H9 (cell line): Measurements from ENCODE around the gene TMEM132D. TPM values are rescaled to one million over a fixed set of nuclear protein-coding genes. Genes with fewer than 3 reads are reported as not detected.

ENCODE experiments used
- DNase-seq: peaks from one replicate; pipeline ENCODE4 v3.0.0-alpha.2; 2017
- H2AFZ ChIP-seq: one replicate; pipeline ENCODE4 v1.6.1; 2013; ENCODE audit warnings: mild to moderate bottlenecking, low read length, control low read depth, moderate library complexity
- H2AK5ac ChIP-seq: 2 replicates; pipeline ENCODE4 v1.6.1; 2013; ENCODE audit warnings: low read length, control low read depth, mixed read lengths; ENCODE audit not compliant: insufficient read length
- H2BK120ac ChIP-seq: one replicate; pipeline ENCODE4 v1.6.1; 2013; ENCODE audit warnings: low read depth, mild to moderate bottlenecking, low read length, control low read depth, inconsistent platforms; ENCODE audit not compliant: poor library complexity, severe bottlenecking
- H2BK12ac ChIP-seq: 2 replicates; pipeline ENCODE4 v1.6.1; 2013; ENCODE audit warnings: low read length, control low read depth, mixed read lengths, low read depth; ENCODE audit not compliant: insufficient read length
- H2BK15ac ChIP-seq: 2 replicates; pipeline ENCODE4 v1.6.1; 2013; ENCODE audit warnings: low read depth, low read length, control low read depth
- H2BK20ac ChIP-seq: one replicate; pipeline ENCODE4 v1.6.1; 2013; ENCODE audit warnings: low read depth, mild to moderate bottlenecking, low read length, control low read depth, inconsistent platforms; ENCODE audit not compliant: poor library complexity, severe bottlenecking
- H2BK5ac ChIP-seq: 2 replicates; pipeline ENCODE4 v1.6.1; 2013; ENCODE audit warnings: low read length, control low read depth, mixed read lengths; ENCODE audit not compliant: insufficient read length
- H3K14ac ChIP-seq: 2 replicates; pipeline ENCODE4 v1.6.1; 2013; ENCODE audit warnings: low read length, control low read depth; ENCODE audit not compliant: insufficient read depth
- H3K18ac ChIP-seq: 2 replicates; pipeline ENCODE4 v1.6.1; 2013; ENCODE audit warnings: low read depth, mild to moderate bottlenecking, mixed read lengths, low read length, control low read depth; ENCODE audit not compliant: insufficient read length
- H3K23ac ChIP-seq: 2 replicates; pipeline ENCODE4 v1.6.1; 2013; ENCODE audit warnings: low read length, control low read depth, mixed read lengths, low read depth; ENCODE audit not compliant: insufficient read length
- H3K23me2 ChIP-seq: 2 replicates; pipeline ENCODE4 v1.6.1; 2013; ENCODE audit warnings: low read depth, mild to moderate bottlenecking, mixed read lengths, low read length, control low read depth; ENCODE audit not compliant: insufficient read length, poor library complexity, severe bottlenecking
- H3K27ac ChIP-seq: 2 replicates; pipeline ENCODE4 v1.5.1; 2013; ENCODE audit warnings: low read length, control low read depth, mixed read lengths, low read depth; ENCODE audit not compliant: insufficient read length
- H3K27me3 ChIP-seq: 2 replicates; pipeline ENCODE4 v1.6.1; 2013; ENCODE audit warnings: low read length, control low read depth, inconsistent platforms; ENCODE audit not compliant: insufficient read depth
- H3K4ac ChIP-seq: 2 replicates; pipeline ENCODE4 v1.6.1; 2013; ENCODE audit warnings: low read depth, mild to moderate bottlenecking, control low read depth, inconsistent platforms, low read length, moderate library complexity
- H3K4me1 ChIP-seq: 2 replicates; pipeline ENCODE4 v1.6.1; 2013; ENCODE audit warnings: low read length, control low read depth, inconsistent platforms; ENCODE audit not compliant: insufficient read depth
- H3K4me2 ChIP-seq: 2 replicates; pipeline ENCODE4 v1.6.1; 2013; ENCODE audit warnings: low read length, control low read depth, mixed read lengths; ENCODE audit not compliant: insufficient read length, insufficient read depth
- H3K56ac ChIP-seq: 2 replicates; pipeline ENCODE4 v1.6.1; 2013; ENCODE audit warnings: low read depth, mild to moderate bottlenecking, mixed read lengths, low read length, control low read depth; ENCODE audit not compliant: insufficient read length
- H3K79me1 ChIP-seq: 2 replicates; pipeline ENCODE4 v1.6.1; 2013; ENCODE audit warnings: low read depth, mild to moderate bottlenecking, moderate library complexity, low read length, control low read depth, inconsistent platforms; ENCODE audit not compliant: insufficient read depth, poor library complexity, severe bottlenecking
- H3K79me2 ChIP-seq: 2 replicates; pipeline ENCODE4 v1.6.1; 2013; ENCODE audit warnings: low read length, control low read depth, inconsistent platforms; ENCODE audit not compliant: insufficient read depth
- H3K9ac ChIP-seq: 2 replicates; pipeline ENCODE4 v1.6.1; 2013; ENCODE audit warnings: low read length, control low read depth, mixed read lengths; ENCODE audit not compliant: insufficient read length; ENCODE audit errors: extremely low read depth
- H3K9me3 ChIP-seq: one replicate; pipeline ENCODE4 v1.6.1; 2013; ENCODE audit warnings: low read depth, low read length, inconsistent platforms; ENCODE audit not compliant: control insufficient read depth
- H3T11ph ChIP-seq: one replicate; pipeline ENCODE4 v1.6.1; 2013; ENCODE audit warnings: mild to moderate bottlenecking, low read length, control low read depth, inconsistent platforms
- H4K20me1 ChIP-seq: one replicate; pipeline ENCODE4 v1.6.1; 2013; ENCODE audit not compliant: control insufficient read depth, insufficient read length, insufficient read depth
- H4K5ac ChIP-seq: 2 replicates; pipeline ENCODE4 v1.6.1; 2013; ENCODE audit warnings: low read depth, mild to moderate bottlenecking, mixed read lengths, low read length, control low read depth; ENCODE audit not compliant: insufficient read length
- H4K8ac ChIP-seq: replicated peaks from 2 replicates; pipeline ENCODE4 v1.6.1; 2013; ENCODE audit warnings: low read length, control low read depth, mixed read lengths, low read depth; ENCODE audit not compliant: insufficient read length
- H4K91ac ChIP-seq: 2 replicates; pipeline ENCODE4 v1.6.1; 2013; ENCODE audit warnings: low read depth, mild to moderate bottlenecking, moderate library complexity, mixed read lengths, low read length, control low read depth; ENCODE audit not compliant: insufficient read length
- H3K27ac Mint-ChIP-seq, 3 experiments: 2 replicates in 2 of 3; 3 replicates in 1 of 3; pipeline ENCODE4 v1.8.0; 2020 to 2021; ENCODE audit warnings: mixed read lengths in 3 of 3, mild to moderate bottlenecking in 1 of 3, moderate library complexity in 1 of 3
- H3K27me3 Mint-ChIP-seq: 2 replicates; pipeline ENCODE4 v1.8.0; 2021; ENCODE audit warnings: low read depth, mild to moderate bottlenecking, moderate library complexity, mixed read lengths
- H3K36me3 Mint-ChIP-seq, 3 experiments: 2 replicates in 2 of 3; 3 replicates in 1 of 3; pipeline ENCODE4 v1.8.0; 2020 to 2021; ENCODE audit warnings: low read depth in 3 of 3, mixed read lengths in 3 of 3; ENCODE audit not compliant: insufficient read depth in 1 of 3
- H3K4me1 Mint-ChIP-seq, 2 experiments: 2 replicates each; pipeline ENCODE4 v1.8.0; 2020; ENCODE audit warnings: mixed read lengths in 2 of 2
- H3K4me3 Mint-ChIP-seq, 2 experiments: 2 replicates in 1 of 2; 3 replicates in 1 of 2; pipeline ENCODE4 v1.8.0; 2020 to 2021; ENCODE audit warnings: mild to moderate bottlenecking in 2 of 2, mixed read lengths in 2 of 2, moderate library complexity in 1 of 2
- H3K9me3 Mint-ChIP-seq, 2 experiments: 2 replicates in 1 of 2; 3 replicates in 1 of 2; pipeline ENCODE4 v1.8.0; 2020; ENCODE audit warnings: mild to moderate bottlenecking in 2 of 2, mixed read lengths in 2 of 2, moderate library complexity in 1 of 2
- CTCF ChIP-seq: fragments of 200-600 bp; sonication (generic); conservative IDR thresholded peaks from 3 replicates; pipeline ENCODE4 v1.8.0; 2021; ENCODE audit warnings: antibody characterized with exemption, mild to moderate bottlenecking
- WGBS: extraction: QIAGEN DNeasy Blood & Tissue Kit; methylation state at CpG from one replicate; pipeline ENCODE4 v1.1.7; 2013; ENCODE audit warnings: missing lambda C conversion rate, low lambda C conversion rate, mixed read lengths; ENCODE audit not compliant: insufficient read length; ENCODE audit errors: extremely low coverage; 5-methylcytosine and 5-hydroxymethylcytosine counted together
- total RNA-seq: library from RNA; stranded (reverse); gene quantifications from 2 replicates; pipeline ENCODE4 v1.2.1, GENCODE V29; 2021

The TMEM132D gene
- total RNA-seq, 1 experiment from 2014 or later: 6.1 TPM

GRCh38 chr12:129885287-129885686 is 18.5 kb downstream of the TMEM132D start:
- H3K56ac ChIP-seq: no peak overlapping the region
- no peaks in the 10 kb centered on the region for H4K20me1 ChIP-seq
- WGBS: no CpG with 5 or more reads among the region's 3 CpGs
- H3K36me3 Mint-ChIP-seq: peaks cover 1 to 9% (median 3%) of the 10 kb centered on the region in 3 experiments; a peak in 5 of 7 replicates
- H3K79me1 ChIP-seq: no peaks in the 10 kb centered on the region
- no peak overlapping the region for H2AFZ ChIP-seq
- no peak for DNase-seq
- no peaks in the 10 kb centered on the region for H3K23me2 ChIP-seq
- H2BK12ac ChIP-seq: no peak overlapping the region
- H3K9me3 Mint-ChIP-seq: peaks cover 0 to under 1% of the 10 kb centered on the region in 2 experiments; a peak in 1 of 5 replicates
- no peak overlapping the region for H3K14ac ChIP-seq
- peaks cover 2% of the 10 kb centered on the region; the same call in 1 of the 2 replicates for H3K79me2 ChIP-seq
- no peak overlapping the region for H3K23ac ChIP-seq
- H2BK5ac ChIP-seq: no peak overlapping the region
- H2BK120ac ChIP-seq: no peak overlapping the region
- H4K5ac ChIP-seq: no peak overlapping the region
- H3K4me2 ChIP-seq: no peak overlapping the region
- H3K4me1 Mint-ChIP-seq: peaks cover 11 to 12% of the 10 kb centered on the region in 2 experiments; a peak in 3 of 4 replicates
- H3K18ac ChIP-seq: no peak overlapping the region
- no peaks in the 10 kb centered on the region for H3K9me3 ChIP-seq
- H2BK15ac ChIP-seq: no peak overlapping the region
- H4K91ac ChIP-seq: no peak overlapping the region
- H3K27ac Mint-ChIP-seq: no peak overlapping the region
- no peak overlapping the region for H3K4ac ChIP-seq
- H3K27me3 ChIP-seq: no peaks in the 10 kb centered on the region
- H3K4me1 ChIP-seq: no peaks in the 10 kb centered on the region; the same call in 1 of the 2 replicates
- H3T11ph ChIP-seq: no peak overlapping the region
- no peak overlapping the region for H3K4me3 Mint-ChIP-seq
- H2AK5ac ChIP-seq: no peak overlapping the region
- no peak overlapping the region for H2BK20ac ChIP-seq
- TF ChIP-seq CTCF: no peak
- no peaks in the 10 kb centered on the region for H3K27me3 Mint-ChIP-seq
- no peak overlapping the region for H4K8ac ChIP-seq
- H3K9ac ChIP-seq: no peak overlapping the region
- no peak overlapping the region for H3K27ac ChIP-seq
